Embryonic facial prominence (tissue), 1 donor: ENCODE measurements around the gene YOD1.

Experiments
- DNase-seq: peaks from one replicate; pipeline ENCODE4 v3.0.0-alpha.2; 2016; ENCODE audit errors: extremely low spot score

Gene YOD1

DNA sequence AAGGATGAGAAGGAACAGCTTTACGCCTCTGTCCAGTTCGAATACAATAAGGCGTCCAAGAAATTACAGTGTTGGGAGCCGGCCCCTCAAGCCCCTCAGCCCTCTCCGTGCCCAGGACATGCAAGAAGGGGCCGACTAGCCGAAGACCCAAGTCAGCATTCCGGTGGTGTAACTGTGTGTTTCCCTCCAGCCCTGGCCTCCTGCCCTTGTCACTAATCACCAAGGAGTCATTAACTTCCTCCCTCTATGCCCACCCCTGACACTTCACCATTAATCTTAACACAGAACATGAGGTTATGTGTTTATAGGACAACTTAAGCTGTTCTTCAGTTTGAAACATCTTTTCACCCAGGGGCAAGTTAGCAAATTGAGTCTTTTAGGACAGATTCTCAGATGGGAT is 21.2 kb upstream of the YOD1 start:
- no peak for DNase-seq

DNA sequence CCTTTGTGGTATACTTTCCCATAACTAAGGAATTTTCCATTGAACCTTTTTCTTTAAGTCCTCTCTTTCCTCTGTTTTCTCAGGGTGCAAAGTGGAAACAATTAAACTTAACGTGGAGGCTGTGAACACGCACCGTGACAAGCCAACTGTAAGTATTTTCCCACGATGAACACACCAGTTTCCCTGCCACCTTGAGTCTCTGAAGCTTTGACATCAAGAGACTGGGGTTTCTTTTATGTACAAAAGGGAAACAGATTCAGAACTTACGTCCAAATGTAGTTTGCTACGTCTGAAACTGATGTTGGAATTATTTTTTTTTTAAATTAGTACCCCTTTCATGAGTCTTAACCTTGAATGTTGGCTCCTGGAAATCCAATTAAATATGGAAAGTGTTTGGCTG is 20.4 kb upstream of the YOD1 start:
- DNase-seq, result no peak

DNA sequence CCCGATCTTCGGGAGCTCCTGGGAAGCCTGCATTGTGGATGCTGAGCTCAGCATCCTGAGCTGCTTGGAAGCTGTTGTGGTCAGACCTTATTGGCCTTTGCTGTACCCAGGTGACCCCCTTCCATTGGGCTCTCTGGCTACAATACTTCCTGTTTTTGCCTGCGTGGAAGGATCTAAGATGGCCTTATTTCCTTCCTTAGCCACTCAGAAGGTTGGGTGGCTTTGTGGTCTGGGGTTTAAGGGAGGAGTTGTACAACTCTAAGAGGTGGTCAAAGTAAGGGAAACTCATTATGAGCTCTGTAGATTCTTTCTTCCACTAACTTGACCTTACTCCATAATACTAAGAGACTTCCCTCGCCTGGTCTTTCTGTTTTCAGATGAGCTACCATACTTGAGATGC is 19.8 kb upstream of the YOD1 start:
- no peak for DNase-seq

DNA sequence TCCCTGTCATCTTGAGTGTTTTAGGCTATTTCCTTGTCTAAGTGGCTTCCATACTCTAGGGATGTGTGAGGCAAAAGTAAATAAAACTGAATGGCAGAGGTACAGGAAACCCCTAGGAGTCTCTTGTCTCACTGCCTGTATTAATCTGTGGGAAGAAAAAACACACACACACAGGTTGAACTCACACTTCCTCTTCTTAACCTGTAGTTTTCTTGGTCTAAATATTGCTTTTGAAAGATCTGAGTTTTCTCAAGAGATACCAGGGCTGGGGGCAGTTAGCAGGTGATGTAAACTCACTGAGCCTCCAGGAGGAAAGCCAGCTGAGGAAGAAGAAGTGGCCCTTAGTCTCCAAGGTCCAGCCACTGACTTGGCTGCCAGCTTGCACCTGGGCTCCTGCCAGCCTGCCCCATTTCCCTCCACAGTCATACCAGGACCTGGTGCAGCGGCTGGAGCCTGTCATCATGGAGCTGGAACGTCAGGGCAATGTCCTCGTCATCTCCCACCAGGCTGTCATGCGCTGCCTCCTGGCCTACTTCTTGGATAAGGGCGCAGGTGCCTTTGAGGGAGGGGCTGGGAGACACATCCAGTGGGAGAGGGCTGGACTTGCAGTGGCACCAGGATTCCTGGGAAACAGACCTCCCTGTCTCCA is 19.0 kb upstream of the YOD1 start:
- DNase-seq, result no peak

DNA sequence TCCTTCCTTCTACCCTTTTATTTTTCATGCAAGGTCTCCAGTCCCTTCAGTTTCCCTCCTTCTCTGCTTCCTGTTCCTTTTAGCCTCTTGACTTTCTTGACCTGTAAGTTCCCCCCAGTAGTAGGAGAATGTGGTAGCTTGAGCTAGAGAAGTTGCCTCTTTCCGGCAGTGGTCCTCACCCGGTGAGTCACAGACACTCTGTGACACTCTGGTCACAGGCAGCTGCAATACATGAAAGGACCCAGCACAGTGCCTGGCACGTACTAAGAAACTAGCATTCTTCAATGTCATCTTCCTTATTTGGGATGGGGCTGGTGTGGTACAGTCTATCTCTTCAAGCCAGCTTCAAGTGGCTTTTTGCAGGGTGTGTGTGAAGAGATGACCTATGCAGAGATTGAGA is 18.1 kb upstream of the YOD1 start:
- no peak for DNase-seq

DNA sequence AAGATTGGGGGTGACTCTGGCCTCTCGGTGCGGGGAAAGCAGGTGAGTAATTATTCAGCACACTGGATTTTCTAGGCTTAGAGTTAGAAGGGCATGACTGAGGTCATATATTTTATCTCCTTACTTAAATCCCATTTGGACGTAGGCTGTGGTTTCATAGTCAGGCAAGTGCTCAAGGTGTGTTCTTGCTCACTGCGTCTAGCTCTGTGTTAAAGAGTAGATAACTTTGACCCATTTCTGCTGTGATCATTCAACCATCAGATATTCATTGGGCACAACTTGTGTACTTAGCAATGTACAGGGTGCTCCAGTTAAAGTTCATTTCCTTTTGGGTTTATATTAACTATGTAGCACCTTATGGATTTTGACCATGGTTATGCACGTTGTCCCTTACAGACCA is 16.7 kb upstream of the YOD1 start:
- no peak for DNase-seq

DNA sequence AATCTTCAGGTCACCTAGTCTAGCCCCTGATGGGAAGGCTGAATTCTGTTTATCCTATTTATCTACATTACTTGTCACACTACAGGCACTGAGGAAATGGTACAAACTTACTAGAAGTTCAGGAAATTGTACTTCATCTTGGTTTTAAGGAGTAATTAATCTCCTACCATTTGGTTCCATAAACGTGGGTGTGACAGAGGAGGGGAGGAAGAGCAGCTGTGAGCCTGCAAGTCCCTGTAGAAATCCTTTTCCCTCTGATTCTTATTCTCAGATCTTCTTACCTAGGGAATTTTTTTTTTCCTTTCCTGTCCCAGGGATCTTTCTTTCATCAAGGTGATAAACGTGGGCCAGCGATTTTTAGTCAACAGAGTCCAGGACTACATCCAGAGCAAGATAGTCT is 16.2 kb upstream of the YOD1 start:
- no peak for DNase-seq

DNA sequence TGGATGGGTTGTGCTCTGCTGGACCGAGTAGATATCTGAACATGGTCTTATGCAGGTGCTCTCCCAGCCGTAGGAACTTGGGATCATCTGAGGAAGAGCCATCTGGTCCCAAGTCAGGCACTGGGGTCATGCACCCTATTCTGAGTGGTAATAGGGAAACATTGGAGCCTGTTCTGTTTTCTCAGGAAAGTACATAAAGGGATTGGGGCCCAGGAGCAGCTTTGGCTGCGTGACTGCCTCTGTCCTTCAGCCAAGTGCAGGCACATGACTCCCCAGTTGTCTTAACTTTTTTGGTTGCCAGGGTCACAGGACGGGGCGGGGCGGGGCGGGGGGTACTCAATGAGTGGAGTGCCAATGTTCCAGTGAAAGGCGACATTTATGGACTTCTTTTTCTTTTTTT is 13.6 kb upstream of the YOD1 start:
- DNase-seq, result no peak

DNA sequence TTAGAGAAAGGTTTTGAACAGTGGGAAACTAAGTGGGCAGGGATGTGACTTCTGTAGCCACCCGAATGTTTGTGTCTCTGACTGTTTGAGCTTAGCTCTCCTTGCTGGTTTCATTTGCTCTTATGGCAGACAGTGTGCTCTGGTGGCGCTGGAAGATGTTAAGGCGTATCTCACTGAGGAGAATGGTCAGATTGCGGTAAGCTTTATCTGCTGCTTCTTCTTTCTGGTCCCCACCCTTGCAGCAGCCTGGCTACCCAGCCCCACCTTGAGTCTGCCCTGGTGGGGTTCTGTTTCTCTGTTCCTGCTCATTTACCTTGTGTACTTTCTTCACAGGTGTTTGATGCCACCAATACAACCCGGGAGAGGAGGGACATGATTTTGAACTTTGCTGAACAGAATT is 12.0 kb upstream of the YOD1 start:
- no peak for DNase-seq

DNA sequence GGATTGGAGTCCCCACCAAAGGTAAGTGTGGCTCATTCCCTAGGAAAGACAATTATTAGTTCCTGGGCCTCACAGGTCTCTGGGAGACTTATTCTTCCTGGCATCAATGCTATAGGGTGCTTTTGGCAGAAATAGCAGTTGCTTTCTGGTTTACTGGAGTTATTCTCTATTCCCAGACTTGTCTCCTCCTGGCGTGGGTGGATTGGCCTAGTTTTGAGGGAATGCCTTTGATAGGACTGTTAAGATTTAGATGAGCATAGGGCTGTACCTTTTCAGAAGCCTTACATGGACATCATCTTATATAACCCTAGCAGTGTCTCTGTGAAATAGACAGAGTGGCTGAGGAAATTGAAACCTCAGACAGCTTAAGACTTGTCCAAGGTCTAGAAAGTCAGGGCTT is 11.1 kb upstream of the YOD1 start:
- no peak for DNase-seq

DNA sequence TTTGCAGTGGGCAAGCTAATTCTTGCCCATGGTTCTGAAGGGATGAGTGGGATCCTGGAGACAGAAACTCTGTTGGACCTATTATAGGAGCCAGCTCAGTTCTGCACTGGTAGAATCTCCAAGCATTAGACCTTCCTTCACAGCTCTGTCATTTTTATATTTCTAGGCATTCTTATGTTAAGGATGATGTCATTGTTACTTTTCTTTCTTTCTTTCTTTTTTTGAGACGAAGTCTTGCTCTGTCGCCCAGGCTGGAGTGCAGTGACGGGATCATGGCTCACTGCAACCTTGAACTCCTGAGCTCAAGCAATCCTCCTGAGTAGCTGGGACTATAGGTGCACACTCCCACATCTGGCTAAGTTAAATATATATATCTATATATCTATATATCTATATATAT is 9.6 kb upstream of the YOD1 start:
- no peak for DNase-seq

DNA sequence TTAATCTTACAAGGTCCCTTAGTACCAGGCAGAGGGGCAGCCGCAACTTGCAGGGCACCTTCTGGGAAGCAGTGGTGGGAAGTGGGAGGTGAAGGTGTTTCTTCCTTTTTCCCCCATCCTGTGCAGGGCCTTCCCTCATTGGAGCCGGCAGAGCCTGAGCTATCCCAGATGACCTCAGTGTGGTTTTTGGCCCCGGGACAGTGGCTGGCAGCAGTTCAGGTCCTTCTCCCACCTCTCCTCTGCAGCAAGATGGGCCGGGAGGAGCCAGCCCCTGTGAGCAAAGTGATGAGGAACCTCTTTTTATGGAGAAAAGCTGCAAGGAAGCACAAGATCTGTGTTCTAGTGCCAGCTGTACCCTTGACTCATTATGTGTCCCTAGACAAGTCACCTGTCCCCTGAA is 8.9 kb upstream of the YOD1 start:
- DNase-seq, result no peak

DNA sequence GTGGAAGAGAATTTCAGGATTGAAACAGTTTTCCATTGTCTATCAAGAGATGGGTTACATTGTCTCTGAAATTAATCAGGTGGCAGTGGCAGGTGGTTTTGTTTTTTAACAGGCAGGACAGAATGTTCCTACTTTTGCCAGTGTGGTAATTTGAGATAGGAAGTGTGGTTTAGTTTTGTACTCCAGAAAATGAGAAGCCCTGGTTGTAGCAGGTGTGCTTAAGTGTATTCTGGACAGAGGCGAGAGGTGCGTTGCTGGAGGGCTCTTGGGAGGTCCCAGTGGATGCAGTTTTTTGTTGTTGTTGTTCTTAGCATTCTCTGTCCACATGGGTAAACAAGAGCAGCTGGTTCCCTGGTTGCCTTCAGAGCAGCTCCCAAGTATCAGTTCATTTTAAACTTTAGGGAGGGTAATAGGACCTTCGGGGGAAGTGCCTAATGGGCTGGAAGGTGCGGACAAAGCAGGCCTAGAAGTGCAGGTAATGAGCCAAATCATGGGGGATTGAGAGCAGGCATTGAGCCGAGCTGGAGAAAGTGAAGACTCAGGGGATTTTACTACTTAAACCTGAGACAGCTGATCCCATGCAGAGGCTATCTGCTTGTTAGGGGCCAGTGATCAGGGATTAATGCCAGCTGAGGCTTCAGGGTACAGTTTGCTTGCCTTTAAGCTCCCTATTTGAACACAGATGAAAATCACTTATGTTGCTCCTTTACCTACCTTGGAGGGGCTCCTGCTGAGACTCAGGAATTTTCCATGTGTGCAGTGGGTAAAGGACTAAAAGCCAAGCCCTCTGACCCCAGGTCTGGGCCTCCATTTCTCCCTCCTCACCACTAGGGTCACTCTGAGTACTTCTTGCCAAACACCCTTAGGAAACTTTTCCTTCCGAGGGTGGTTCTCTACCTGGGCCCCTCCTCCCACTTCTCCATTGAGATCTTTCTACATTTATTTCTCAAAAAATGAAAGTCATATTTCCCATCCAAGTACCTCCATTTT is 8.2 kb upstream of the YOD1 start:
- DNase-seq, result no peak

DNA sequence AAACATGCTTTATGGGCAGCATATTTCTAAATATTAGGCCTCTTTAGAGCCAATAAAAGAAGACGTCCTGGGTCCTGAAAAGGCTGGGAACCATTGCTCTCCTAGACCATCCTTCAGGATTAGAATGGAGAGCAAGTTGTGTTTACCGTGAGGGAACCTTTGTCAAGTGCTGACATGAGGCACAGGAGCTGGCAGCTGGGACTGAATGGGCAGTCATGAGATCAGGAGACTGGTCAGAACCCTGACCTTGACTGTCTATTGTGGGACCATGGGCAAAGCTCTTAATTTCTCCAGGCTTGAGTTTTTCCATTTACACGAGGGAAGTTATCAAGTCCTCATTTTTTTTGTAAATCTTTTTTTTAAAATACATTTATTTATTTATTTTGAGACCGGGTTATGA is 7.2 kb upstream of the YOD1 start:
- no peak for DNase-seq

DNA sequence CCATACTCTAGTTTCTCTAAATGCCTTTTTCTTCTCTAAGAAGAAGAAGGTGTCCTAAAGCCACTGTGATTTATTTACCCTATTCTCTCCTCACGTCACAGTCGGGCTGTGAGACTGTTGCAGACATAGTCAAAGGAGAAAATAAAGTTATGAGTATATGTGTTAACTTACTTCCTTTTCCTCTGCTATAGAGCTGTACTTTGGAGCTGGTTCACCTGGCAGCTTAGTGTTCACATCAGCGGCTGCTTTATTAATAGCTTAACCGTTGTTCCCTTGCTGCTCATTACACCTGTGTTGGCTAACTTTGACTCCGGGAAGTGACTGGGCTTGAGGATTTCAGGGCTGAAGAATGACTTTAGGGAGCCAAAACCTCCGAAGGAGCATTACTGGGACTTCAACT is 5.7 kb upstream of the YOD1 start:
- no peak for DNase-seq

DNA sequence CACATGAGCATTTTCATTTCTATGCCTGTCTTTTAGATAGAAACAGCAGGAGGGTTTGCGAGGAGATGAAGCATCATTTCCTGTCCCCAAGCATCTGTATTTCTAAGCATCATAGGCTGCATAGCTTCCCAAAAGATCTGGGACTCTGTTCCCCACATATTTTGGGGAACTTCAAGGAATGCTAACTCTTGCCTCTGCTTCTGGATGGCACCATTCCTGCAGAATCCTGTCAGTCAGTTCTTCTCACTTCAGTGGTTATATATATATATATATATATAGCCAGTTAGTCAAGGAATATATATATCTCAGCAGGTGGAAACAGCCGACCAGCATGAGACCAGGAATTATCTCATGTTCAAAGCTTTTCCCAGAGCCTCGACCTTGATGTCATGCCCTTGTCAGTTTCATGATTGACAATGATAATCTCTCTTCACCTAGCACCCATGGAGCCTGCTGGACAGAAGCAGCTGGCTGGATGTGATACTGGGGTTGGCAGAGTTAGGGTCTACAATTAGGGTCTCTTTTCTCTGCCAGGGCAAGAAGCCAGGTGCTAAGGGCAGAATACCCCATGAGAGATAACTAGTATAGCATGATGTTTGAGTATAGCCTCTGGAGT is 4.5 kb upstream of the YOD1 start:
- no peak for DNase-seq

DNA sequence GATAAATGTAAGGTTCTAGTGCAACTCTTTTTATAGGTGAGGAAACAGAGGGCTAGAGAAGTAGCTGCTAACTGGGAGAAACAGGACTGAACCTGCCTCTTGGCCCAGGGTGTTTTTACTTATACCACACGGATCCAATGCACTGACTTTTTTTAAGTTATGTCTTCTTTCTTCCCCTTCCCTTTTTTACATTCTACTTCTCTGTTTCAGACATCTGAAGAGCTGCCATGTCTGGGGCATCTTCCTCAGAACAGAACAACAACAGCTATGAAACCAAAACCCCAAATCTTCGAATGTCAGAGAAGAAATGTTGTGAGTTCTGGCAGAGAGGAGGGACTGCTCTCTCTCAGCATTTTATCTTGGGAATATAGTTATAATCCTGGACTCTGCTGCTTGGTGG is 3.5 kb upstream of the YOD1 start:
- DNase-seq, result no peak

DNA sequence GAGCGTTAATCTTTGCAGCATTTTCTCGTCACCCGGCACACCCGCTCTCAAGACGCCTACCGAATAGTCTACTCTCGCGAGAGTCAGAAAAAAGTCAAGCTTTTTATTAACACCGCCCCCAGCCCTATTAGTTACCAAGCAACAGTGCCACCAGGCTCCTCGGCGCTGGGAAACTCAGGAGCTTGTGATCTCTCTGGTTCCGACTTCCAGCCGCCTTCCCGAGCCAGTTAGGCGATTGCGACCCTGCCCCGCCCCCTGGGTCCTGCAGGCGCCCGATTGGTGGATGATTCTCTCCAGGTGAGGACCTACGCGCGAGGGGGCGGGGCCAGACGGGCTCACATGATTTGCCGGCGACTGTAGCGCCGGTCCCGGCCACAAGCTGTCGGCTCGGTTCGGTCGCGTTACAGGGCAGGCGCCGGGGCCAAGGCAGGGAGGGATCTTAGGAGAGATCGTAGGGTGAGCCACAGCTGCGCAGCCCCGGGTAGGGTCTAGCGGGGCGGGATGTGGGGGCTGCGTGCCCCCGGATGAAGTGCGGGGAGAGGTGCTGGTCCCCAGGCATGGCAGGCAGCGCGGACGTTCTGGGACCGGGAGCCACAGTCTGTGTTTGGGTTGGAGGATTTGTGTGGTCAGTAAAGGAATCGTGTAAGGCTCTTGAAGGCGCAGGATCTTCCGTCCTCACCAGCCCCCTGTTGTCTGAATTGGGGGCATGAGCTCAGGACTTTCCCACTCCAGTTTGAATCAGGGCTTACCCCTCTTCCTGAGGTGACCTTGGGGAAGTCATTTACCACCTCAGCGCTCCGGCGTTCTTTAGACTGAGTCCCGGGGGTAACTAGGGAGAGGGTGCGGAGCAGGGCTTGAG is 2.1 kb upstream of the YOD1 start, which contains the start of gene PFKFB2:
PFKFB2 (plus strand) TSS at position 365 of the 859 bp plus-strand sequence. CDS start 1,443 bp downstream, outside the sequence.
- DNase-seq, result peak; percentile 89

DNA sequence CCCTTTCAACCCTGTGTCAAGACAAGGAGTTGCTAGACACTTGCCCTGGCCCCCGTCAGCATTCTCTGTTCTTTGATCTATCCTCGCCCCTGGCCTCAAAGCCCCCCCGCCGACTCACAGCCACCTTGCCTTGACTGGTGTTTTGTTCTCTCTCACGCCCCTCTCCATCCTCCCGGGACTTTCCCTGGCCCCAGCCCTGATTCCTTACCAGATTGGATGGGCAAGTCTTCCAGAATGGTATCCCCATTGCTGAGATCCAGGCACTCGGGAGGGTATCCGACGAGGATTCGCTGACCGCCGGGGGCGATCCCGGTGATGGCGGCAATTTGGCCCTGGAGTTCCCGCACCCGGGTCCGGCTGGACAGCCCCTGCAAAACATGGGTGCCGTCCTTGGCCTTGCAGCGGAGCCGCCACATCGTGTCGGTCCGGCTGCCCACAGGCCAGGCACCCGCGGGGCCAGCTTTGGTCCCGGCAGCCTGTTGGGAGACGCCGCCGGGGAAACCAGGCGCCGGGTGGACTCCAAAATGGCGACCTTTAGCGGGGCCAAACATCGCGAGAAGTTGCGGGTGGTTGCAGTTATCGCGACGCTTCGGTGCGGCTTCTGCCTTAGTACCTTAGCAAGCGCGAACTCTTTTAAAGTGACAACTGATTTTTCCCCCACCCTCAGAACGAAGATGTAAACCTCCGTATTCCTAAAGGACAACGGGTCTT is 373 bp downstream of the YOD1 start:
- peak; percentile 82 for DNase-seq

DNA sequence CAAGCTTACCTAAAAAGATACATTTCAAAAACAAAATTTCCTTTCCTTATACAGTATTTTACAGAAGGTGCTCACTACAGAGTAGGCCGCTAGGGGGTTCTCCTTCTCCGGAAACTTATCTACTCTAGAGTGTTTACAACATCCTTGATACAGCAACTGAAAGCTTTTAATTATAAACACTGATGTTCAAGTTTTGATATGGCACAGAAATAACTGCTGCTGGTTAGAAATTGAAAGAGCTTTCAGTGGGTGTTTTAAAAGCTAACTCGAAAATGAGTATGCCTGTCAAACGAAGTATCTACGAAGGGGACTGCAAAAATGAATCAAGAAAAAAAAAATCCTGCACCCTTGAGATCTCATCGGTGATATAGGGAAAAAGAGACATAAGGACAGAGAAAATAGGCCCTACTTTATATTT is 1.0 kb downstream of the YOD1 start:
- DNase-seq, result no peak

DNA sequence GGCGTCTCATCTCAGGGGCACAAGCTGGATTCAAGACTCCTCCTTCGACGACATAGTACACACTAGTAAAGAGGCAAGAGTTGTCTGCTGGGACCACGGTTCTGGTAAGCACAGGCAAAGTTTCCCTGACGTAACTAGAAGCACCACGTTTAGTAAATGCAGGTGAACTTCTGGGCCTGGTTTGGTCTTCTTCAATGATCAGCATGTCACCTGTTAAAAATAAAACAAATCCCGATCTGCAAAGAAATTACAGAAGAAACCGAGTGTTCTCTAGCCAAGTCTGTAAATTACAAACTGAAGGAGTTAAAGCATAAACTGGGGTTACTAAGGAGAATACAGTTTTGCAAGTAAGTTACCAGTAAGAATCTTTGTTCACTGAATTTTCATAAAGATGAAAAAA is 1.5 kb downstream of the YOD1 start:
- no peak for DNase-seq
